GM12872 (cell line): ENCODE data around the gene ATG10.
A peak's percentile ranks its signal among the peaks of the same experiment; 100 is the strongest.

Experiments
- TF ChIP-seq, protein P1 (sequence below): IDR thresholded peaks from 3 replicates; pipeline ENCODE4 v1.5.1; 2011; ENCODE audit warnings: low read depth, mild to moderate bottlenecking, low read length, moderate library complexity; ENCODE audit not compliant: insufficient read depth

ATG10 gene

DNA sequence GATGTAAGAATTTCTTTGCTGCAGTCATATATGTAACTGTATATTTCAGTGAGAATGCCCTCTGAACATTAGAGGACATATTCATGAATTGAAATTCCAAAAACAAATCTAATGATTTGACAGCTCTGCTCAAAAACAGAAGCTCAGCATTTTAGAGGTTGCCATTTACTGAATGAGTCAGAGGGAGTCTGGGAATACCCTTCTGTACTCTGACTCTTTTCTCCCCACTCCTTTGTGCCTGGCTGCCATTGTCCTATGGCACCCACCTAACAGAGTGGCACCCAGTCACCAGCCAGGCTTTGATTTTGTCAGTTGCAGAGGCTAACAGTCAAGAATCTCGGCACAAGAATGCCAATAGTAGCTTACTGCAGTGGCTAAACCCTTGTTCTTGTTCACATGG lies 133.6 kb downstream of the ATG10 start:
- TF ChIP-seq, protein P1, sequence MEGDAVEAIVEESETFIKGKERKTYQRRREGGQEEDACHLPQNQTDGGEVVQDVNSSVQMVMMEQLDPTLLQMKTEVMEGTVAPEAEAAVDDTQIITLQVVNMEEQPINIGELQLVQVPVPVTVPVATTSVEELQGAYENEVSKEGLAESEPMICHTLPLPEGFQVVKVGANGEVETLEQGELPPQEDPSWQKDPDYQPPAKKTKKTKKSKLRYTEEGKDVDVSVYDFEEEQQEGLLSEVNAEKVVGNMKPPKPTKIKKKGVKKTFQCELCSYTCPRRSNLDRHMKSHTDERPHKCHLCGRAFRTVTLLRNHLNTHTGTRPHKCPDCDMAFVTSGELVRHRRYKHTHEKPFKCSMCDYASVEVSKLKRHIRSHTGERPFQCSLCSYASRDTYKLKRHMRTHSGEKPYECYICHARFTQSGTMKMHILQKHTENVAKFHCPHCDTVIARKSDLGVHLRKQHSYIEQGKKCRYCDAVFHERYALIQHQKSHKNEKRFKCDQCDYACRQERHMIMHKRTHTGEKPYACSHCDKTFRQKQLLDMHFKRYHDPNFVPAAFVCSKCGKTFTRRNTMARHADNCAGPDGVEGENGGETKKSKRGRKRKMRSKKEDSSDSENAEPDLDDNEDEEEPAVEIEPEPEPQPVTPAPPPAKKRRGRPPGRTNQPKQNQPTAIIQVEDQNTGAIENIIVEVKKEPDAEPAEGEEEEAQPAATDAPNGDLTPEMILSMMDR, result no peak

GRCh38 chr5:82106207-82106606 lies 134.4 kb downstream of the ATG10 start:
- TF ChIP-seq, protein P1, result no peak

- TF ChIP-seq, protein P1, result no peak
These were observed 134.9 kb downstream of the ATG10 start for GRCh38 chr5:82106756-82107155.

DNA sequence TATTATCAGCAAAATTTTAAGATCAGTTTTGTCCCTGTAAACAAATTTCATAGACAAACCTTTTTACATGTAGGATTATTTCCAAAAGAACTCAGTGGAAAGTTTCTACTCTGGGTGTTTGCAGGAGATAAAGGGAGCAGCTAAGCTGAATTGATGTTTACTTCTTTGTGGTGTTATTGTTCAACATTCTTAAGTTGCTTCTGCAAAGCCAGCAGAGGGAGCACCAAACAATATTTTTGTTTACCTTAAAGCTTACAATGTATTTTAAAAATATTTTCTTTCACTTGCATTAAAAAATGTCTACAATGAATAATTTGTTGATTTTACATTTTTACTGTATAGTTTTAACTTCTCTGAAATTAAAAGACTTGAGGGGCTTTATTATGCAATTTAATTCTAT lies 135.4 kb downstream of the ATG10 start:
- TF ChIP-seq, protein P1, result peak; percentile 43; the same call in 2 of the 3 replicates

DNA sequence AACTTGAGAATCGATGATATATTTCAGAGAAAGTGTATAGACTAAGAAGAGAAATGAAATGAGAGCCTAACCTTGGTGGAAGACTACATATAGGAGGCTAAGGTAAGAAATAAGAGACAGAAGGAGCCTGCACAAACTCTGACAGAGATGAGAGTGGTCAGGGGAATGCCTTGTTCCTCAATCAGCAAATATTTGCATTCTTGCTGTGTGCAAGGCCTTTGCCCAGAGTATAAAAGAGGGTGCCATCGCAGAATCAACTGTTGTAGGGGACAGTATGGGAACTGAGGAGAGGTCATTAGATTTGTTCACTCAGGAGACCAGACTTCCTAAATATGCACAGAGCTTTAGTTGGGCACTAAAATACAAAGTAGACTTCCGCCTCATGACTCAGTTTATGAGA lies 137.2 kb downstream of the ATG10 start:
- TF ChIP-seq, protein P1, result no peak

- TF ChIP-seq, protein P1, result no peak
These were observed 139.4 kb downstream of the ATG10 start for GRCh38 chr5:82111191-82111590.

DNA sequence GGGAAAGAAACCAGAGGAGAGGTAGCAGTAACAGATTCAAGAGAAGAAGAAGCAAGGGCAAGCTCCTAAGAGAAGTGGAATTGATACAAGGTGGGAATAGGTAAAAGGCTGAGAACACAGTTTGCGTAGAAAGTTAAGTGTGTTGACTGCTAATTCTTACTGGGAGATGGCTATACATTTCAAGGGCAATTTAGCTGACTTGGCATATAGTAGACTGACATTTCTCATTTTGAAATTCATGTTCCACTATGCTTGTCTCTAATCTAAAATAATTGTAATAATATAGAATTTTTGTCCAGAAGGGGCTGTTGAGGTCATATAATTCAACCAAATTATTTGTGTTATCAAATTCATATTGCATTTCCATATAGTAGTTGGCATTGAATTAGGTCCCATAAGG lies 144.0 kb downstream of the ATG10 start:
- TF ChIP-seq, protein P1, result no peak

- TF ChIP-seq, protein P1, result no peak
These were observed 148.1 kb downstream of the ATG10 start for GRCh38 chr5:82119889-82120288.
